Coronary artery (tissue), 2 donors: ENCODE data around the gene PRDM2.

ENCODE experiments used
- DNase-seq: peaks from one replicate; pipeline ENCODE4 v3.0.0-alpha.2; 2017; ENCODE audit warnings: low spot score
- H3K27ac ChIP-seq, 2 donors: fragments of 200-600 bp; sonication (generic); one replicate each; pipeline ENCODE4 v1.5.1; 2016 to 2019
- H3K4me3 ChIP-seq: fragments of 200-600 bp; sonication (generic); 2 replicates; pipeline ENCODE4 v1.5.1; 2016; ENCODE audit warnings: mild to moderate bottlenecking, moderate library complexity
- CTCF ChIP-seq: fragments of 200-600 bp; sonication (generic); IDR thresholded peaks from one replicate; pipeline ENCODE4 v1.5.1; 2019; ENCODE audit warnings: antibody characterized with exemption

PRDM2 gene

GRCh38 chr1:13756557-13757315 lies 56.7 kb downstream of the PRDM2 start:
- no peak for DNase-seq
- Histone ChIP-seq H3K27ac (no peak overlapping the region), H3K4me3 (no peak overlapping the region)
- no peak for TF ChIP-seq CTCF

GRCh38 chr1:13757693-13758092 lies 57.7 kb downstream of the PRDM2 start:
- Histone ChIP-seq H3K4me3 (no peak overlapping the region), H3K27ac (no peak overlapping the region)
- no peak for DNase-seq
- no peak for TF ChIP-seq CTCF

DNA sequence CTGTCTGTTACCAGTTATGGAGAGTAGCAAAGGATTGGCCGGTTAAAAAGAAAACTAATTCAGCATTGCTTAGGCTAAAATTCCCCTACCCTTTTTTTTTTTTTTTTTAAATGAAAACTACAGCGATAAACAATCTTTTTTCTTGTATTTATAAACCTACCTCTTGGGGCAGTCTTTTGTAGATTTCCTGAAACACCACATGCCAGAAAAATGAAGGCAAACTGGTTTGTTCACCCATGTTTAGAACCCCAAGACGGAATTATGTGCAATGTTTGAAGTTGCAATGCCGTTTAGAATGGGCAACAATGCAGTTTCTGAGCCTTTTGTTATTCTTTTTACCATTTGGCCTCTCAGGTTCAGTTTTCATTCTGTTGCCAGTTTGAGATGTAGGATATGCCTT lies 59.1 kb downstream of the PRDM2 start:
- no peak for DNase-seq
- H3K27ac ChIP-seq = no peak overlapping the region
- TF ChIP-seq CTCF = no peak
- H3K4me3 ChIP-seq = no peak overlapping the region

- no peak for DNase-seq
- no peak overlapping the region for H3K4me3 ChIP-seq
- no peak overlapping the region for H3K27ac ChIP-seq
- no peak for TF ChIP-seq CTCF
Observed at GRCh38 chr1:13760340-13760739, 60.4 kb downstream of the PRDM2 start.

DNA sequence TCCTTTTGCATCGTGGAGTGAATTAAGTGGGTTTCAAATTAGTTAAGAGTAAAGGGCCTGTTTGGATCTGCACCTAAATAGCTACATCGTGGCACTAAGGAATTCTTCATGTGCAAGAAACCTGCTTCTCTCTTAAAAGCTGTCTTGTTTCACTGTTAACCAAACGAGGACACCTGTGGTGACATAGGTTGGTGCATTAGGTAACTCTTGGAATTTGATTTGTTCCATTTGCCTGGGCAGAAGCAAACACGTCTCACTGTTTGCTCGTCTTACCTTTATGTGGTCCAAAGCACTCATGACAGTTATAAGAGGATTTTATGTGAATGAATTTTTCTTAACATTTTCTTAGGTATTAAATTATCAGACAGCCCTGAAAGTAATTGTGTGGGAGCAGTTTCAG lies 60.9 kb downstream of the PRDM2 start:
- DNase-seq = no peak
- H3K4me3 ChIP-seq = no peak overlapping the region
- no peak overlapping the region for H3K27ac ChIP-seq
- TF ChIP-seq CTCF = no peak

GRCh38 chr1:13761883-13762282 lies 61.9 kb downstream of the PRDM2 start:
- no peak overlapping the region for H3K4me3 ChIP-seq
- no peak for DNase-seq
- no peak overlapping the region for H3K27ac ChIP-seq
- no peak for TF ChIP-seq CTCF

DNA sequence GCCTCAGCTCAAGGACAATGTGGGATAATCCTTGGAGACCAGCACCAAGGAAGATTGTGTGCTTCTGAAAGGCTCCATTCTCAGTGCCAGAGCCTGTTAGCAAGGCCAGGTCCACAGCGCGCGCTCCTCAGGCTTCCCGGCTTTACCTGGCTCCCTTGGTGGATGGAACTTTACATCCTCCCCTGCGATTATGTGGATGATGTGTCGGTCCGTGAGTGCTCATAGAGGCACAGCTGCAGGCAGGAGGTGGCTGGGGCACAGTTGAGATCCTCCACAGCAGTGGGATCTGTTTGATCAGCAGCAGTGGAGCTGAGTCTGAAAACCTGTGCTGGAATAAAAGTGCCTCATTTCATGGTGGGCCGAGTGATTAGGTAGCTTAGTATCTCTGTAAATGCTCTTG lies 62.7 kb downstream of the PRDM2 start:
- H3K4me3 ChIP-seq = no peak overlapping the region
- no peak for TF ChIP-seq CTCF
- DNase-seq = no peak
- H3K27ac ChIP-seq = no peak overlapping the region
